ENCODE results near the gene CAV2. TPM values are rescaled to one million over a fixed set of nuclear protein-coding genes. Genes with fewer than 3 reads are reported as not detected.

The CAV2 gene
- 76.6 and 84.4 TPM in 2 replicates for total RNA-seq (2014; rRNA removed)
- Bru-seq, nascent RNA, result percentile 97 among the genes with signal in this experiment
- BruChase-seq, experiment 1, labeled RNA remaining after a 6-hour chase, result percentile 98 among the genes with signal in this experiment
- BruChase-seq, experiment 2, labeled RNA remaining after a 2-hour chase, result percentile 94 among the genes with signal in this experiment
- long read RNA-seq, transcript CAV2-202 (2 exons, 776 nt), result minor isoform, 7 of 273 reads
- long read RNA-seq, transcript CAV2-201 (3 exons, 3,301 nt), result major isoform, 233 of 273 reads
- long read RNA-seq, transcript CAV2-214 (2 exons, 787 nt), result minor isoform, 17 of 273 reads
- long read RNA-seq, partial matches to known transcripts, result 0 of 273 reads
- long read RNA-seq, other reads (novel, unspliced or antisense), result 15 of 273 reads

- H3K36me3 ChIP-seq (ENCODE audit: low read depth, low read length), result 0 out of 2 replicates have a peak, but pooled peaks cover 3% of the 10 kb centered on the region
- H3K4me3 ChIP-seq (ENCODE audit: low read length), result peak within 1 kb of the TSS; percentile 89
- DNase-seq (peak; percentile 92), ATAC-seq (peak; percentile 79)
- peaks cover 46% of the 10 kb centered on the region for H3K79me2 ChIP-seq (ENCODE audit: low read length)
- intact Hi-C loops (cut with micrococcal nuclease), result loop anchor here (1.0 to 2.0 kb wide), 3 partner anchors 23 to 57 kb away; no protein-coding TSS in a partner anchor
- H3K9ac ChIP-seq (ENCODE audit: low read length), result peak within 1 kb of the TSS; percentile 91
- H3K4me2 ChIP-seq (ENCODE audit: low read length), result peak within 1 kb of the TSS; percentile 92
- ChIA-PET POLR2A (ENCODE audit: unreplicated experiment) (interaction anchor here (0.5 to 1.2 kb wide), 9 partner anchors 14 to 323 kb away, joined by 3 to 10 read pairs (median 4); no protein-coding TSS in a partner anchor), CTCF (interaction anchor here (0.6 to 1.2 kb wide), 3 partner anchors 27 to 240 kb away, joined by 4 to 14 read pairs (median 5); no protein-coding TSS in a partner anchor)
- H3K9me3 ChIP-seq (ENCODE audit: low read length), result no peaks in the 10 kb centered on the region
- no peaks in the 10 kb centered on the region for H4K20me1 ChIP-seq (ENCODE audit: low read length)
- peaks cover 37% of the 10 kb centered on the region for H3K4me1 ChIP-seq (ENCODE audit: insufficient read depth, low read length)
- no TSS peak for BruUV-seq (replicated peaks)
- TF ChIP-seq CTCF (conservative IDR thresholded peaks at IDR 0.05; ENCODE audit: low read depth, low read length) (no peak), EZH2phosphoT487 (IDR thresholded peaks at IDR 0.05; ENCODE audit: borderline replicate concordance, low read length) (no peak), EZH2 (IDR thresholded peaks at IDR 0.05; ENCODE audit: low read length, unreplicated experiment) (no peak)
- no peaks in the 10 kb centered on the region for H3K9me2 ChIP-seq (replicated peaks; ENCODE audit: low read length)
- H2AFZ ChIP-seq (ENCODE audit: low read length), result peak within 1 kb of the TSS; percentile 81
- H3F3A ChIP-seq (ENCODE audit: low read length, unreplicated experiment), result no peaks in the 10 kb centered on the region
- no peaks in the 10 kb centered on the region for H3K27me3 ChIP-seq (ENCODE audit: low read length)
- H3K27ac ChIP-seq (ENCODE audit: low read length), result peak within 1 kb of the TSS; percentile 79
These were observed at the start of gene CAV2 for GRCh38 chr7:116499168-116500077. Gene CAV2, plus strand, starts transcription at chr7:116499738. Its CDS starts 44 bp downstream, at chr7:116499782.

GRCh38 chr7:116449950-116450349, 49.6 kb upstream of the CAV2 start:
- Histone ChIP-seq H3K36me3 (ENCODE audit: low read depth, low read length) (no peaks in the 10 kb centered on the region), H3K27me3 (ENCODE audit: low read length) (no peaks in the 10 kb centered on the region), H3K9ac (ENCODE audit: low read length) (no peak overlapping the region), H3K4me1 (ENCODE audit: insufficient read depth, low read length) (peaks cover 45% of the 10 kb centered on the region), H3K9me3 (ENCODE audit: low read length) (no peaks in the 10 kb centered on the region), H3F3A (ENCODE audit: low read length, unreplicated experiment) (peaks cover 12% of the 10 kb centered on the region), H3K9me2 (replicated peaks; ENCODE audit: low read length) (no peaks in the 10 kb centered on the region), H2AFZ (ENCODE audit: low read length) (no peak overlapping the region), H3K4me2 (ENCODE audit: low read length) (no peak overlapping the region), H4K20me1 (ENCODE audit: low read length) (no peaks in the 10 kb centered on the region), H3K4me3 (ENCODE audit: low read length) (no peak overlapping the region), H3K27ac (ENCODE audit: low read length) (no peak overlapping the region), H3K79me2 (ENCODE audit: low read length) (no peaks in the 10 kb centered on the region)
- DNase-seq (no peak), ATAC-seq (no peak)
- POLR2A ChIA-PET (ENCODE audit: unreplicated experiment), result interaction anchor here (0.6 kb wide), 1 partner anchor 50 kb away, joined by 5 read pairs; the partner anchor contains the start of gene CAV2
- TF ChIP-seq EZH2phosphoT487 (IDR thresholded peaks at IDR 0.05; ENCODE audit: borderline replicate concordance, low read length) (no peak), EZH2 (IDR thresholded peaks at IDR 0.05; ENCODE audit: low read length, unreplicated experiment) (no peak), CTCF (conservative IDR thresholded peaks at IDR 0.05; ENCODE audit: low read depth, low read length) (no peak)
- BruUV-seq (replicated peaks), result no TSS peak
- intact Hi-C loops (cut with micrococcal nuclease), result loop anchor here (10.0 kb wide), 2 partner anchors 325 to 355 kb away; no protein-coding TSS in a partner anchor
- CTCF ChIA-PET, result no interaction called here

Data from PC-3 (cell line).